SK-N-SH treated with all-trans-retinoic acid at 6 μM for 48 hours (cell line): Measurements from ENCODE around the gene CPNE4.

ENCODE experiments used
- ARNTL ChIP-seq: fragments of 450-650 bp; formaldehyde crosslinking; IDR thresholded peaks from 2 replicates; pipeline ENCODE4 v1.5.0; 2020; ENCODE audit warnings: low read depth, mild to moderate bottlenecking, moderate library complexity, borderline replicate concordance
- ISL1 ChIP-seq: fragments of 250-450 bp; sonication (Bioruptor Pico); IDR thresholded peaks from 2 replicates; pipeline ENCODE4 v2.1.2; 2022; ENCODE audit warnings: mild to moderate bottlenecking, moderate library complexity
- RARB ChIP-seq: fragments of 250-450 bp; sonication (Bioruptor Pico); IDR thresholded peaks from 2 replicates; pipeline ENCODE4 v1.8.0; 2021; ENCODE audit warnings: mild to moderate bottlenecking, moderate library complexity
- SNAI2 ChIP-seq: fragments of 250-450 bp; sonication (Bioruptor Pico); IDR thresholded peaks from 2 replicates; pipeline ENCODE4 v1.5.0; 2020; ENCODE audit warnings: mild to moderate bottlenecking, moderate library complexity
- TCF4 ChIP-seq: fragments of 250-450 bp; sonication (Bioruptor Pico); IDR thresholded peaks from 2 replicates; pipeline ENCODE4 v1.8.0; 2021; ENCODE audit warnings: mild to moderate bottlenecking, moderate library complexity, borderline replicate concordance
- TOX ChIP-seq: fragments of 250-450 bp; sonication (Bioruptor Pico); IDR thresholded peaks from 2 replicates; pipeline ENCODE4 v1.8.0; 2021; ENCODE audit warnings: mild to moderate bottlenecking, moderate library complexity, borderline replicate concordance
- ZC3H10 ChIP-seq: fragments of 250-450 bp; sonication (Bioruptor Pico); IDR thresholded peaks from 2 replicates; pipeline ENCODE4 v1.5.1; 2021; ENCODE audit warnings: mild to moderate bottlenecking, moderate library complexity
- ZFP3 ChIP-seq: fragments of 250-450 bp; sonication (Bioruptor Pico); IDR thresholded peaks from 2 replicates; pipeline ENCODE4 v1.5.0; 2020; ENCODE audit warnings: mild to moderate bottlenecking, moderate library complexity
- ZNF565 ChIP-seq: fragments of 450-650 bp; formaldehyde crosslinking; conservative IDR thresholded peaks from 2 replicates; pipeline ENCODE4 v1.5.0; 2020; ENCODE audit warnings: low read depth, mild to moderate bottlenecking, moderate library complexity
- TF ChIP-seq, protein P1 (sequence below): fragments of 250-450 bp; sonication (Bioruptor Pico); IDR thresholded peaks from 2 replicates; pipeline ENCODE4 v1.5.1; 2020; ENCODE audit warnings: low read depth, mild to moderate bottlenecking, moderate library complexity
- TF ChIP-seq, protein P2 (sequence below): fragments of 250-450 bp; sonication (Bioruptor Pico); IDR thresholded peaks from 2 replicates; pipeline ENCODE4 v1.8.0; 2021; ENCODE audit warnings: low read depth, mild to moderate bottlenecking, moderate library complexity, borderline replicate concordance
- TF ChIP-seq, protein P3 (sequence below): fragments of 250-450 bp; sonication (Bioruptor Pico); IDR thresholded peaks from 2 replicates; pipeline ENCODE4 v1.8.0; 2020; ENCODE audit warnings: mild to moderate bottlenecking, moderate library complexity, borderline replicate concordance

DNA sequence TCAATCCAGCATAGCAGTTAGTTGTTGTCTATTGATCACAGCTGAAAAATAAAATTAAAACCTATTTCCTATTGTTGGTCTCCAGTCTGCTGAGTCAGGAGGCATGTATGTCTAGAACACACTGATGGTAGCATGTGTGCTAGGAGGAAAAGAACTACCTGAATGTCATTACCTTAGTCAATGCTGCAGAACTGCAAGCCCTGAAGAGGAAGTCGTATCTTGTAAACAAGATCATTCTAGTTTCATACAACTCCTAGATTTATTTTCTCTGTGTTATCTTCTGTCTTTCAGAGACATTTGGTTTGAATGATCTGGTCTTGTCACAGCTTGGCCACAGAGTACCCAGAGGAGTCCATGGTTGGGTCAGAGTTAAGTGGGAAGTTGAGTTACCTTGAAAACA, 422.1 kb downstream of the CPNE4 start:
- TF ChIP-seq, protein P1, sequence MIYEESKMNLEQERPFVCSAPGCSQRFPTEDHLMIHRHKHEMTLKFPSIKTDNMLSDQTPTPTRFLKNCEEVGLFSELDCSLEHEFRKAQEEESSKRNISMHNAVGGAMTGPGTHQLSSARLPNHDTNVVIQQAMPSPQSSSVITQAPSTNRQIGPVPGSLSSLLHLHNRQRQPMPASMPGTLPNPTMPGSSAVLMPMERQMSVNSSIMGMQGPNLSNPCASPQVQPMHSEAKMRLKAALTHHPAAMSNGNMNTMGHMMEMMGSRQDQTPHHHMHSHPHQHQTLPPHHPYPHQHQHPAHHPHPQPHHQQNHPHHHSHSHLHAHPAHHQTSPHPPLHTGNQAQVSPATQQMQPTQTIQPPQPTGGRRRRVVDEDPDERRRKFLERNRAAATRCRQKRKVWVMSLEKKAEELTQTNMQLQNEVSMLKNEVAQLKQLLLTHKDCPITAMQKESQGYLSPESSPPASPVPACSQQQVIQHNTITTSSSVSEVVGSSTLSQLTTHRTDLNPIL (CRISPR knock-in tag) = no peak
- TF ChIP-seq, protein P2, sequence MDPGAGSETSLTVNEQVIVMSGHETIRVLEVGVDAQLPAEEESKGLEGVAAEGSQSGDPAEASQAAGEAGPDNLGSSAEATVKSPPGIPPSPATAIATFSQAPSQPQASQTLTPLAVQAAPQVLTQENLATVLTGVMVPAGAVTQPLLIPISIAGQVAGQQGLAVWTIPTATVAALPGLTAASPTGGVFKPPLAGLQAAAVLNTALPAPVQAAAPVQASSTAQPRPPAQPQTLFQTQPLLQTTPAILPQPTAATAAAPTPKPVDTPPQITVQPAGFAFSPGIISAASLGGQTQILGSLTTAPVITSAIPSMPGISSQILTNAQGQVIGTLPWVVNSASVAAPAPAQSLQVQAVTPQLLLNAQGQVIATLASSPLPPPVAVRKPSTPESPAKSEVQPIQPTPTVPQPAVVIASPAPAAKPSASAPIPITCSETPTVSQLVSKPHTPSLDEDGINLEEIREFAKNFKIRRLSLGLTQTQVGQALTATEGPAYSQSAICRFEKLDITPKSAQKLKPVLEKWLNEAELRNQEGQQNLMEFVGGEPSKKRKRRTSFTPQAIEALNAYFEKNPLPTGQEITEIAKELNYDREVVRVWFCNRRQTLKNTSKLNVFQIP = no peak
- TF ChIP-seq ZNF565 (CRISPR knock-in tag) = no peak
- no peak for TF ChIP-seq ZC3H10
- no peak for TF ChIP-seq SNAI2 (CRISPR knock-in tag)
- TF ChIP-seq, protein P3, sequence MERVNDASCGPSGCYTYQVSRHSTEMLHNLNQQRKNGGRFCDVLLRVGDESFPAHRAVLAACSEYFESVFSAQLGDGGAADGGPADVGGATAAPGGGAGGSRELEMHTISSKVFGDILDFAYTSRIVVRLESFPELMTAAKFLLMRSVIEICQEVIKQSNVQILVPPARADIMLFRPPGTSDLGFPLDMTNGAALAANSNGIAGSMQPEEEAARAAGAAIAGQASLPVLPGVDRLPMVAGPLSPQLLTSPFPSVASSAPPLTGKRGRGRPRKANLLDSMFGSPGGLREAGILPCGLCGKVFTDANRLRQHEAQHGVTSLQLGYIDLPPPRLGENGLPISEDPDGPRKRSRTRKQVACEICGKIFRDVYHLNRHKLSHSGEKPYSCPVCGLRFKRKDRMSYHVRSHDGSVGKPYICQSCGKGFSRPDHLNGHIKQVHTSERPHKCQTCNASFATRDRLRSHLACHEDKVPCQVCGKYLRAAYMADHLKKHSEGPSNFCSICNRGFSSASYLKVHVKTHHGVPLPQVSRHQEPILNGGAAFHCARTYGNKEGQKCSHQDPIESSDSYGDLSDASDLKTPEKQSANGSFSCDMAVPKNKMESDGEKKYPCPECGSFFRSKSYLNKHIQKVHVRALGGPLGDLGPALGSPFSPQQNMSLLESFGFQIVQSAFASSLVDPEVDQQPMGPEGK (CRISPR knock-in tag) = no peak
- TF ChIP-seq TCF4 = no peak
- TF ChIP-seq TOX (CRISPR knock-in tag) = no peak
- TF ChIP-seq ZFP3 (CRISPR knock-in tag) = no peak
- no peak for TF ChIP-seq ARNTL (CRISPR knock-in tag)
- no peak for TF ChIP-seq RARB (CRISPR knock-in tag)
- no peak for TF ChIP-seq ISL1 (CRISPR knock-in tag)
